ENCODE data around the gene ARHGEF4. TPM values are rescaled to one million over a fixed set of nuclear protein-coding genes. Genes with fewer than 3 reads are reported as not detected.

The ARHGEF4 gene
- total and polyA plus RNA-seq, 10 donors: 0.19 to 0.88 (median 0.46) TPM; not detected in 2

- no peak for TF ChIP-seq POLR2A (IDR thresholded peaks at IDR 0.05)
- Histone ChIP-seq H3K27me3 (replicated peaks in 1 of 7) (peaks cover 0 to 56% (median 11%) of the 10 kb centered on the region in 7 donors), H3K27ac (no peak overlapping the region), H3K36me3 (no peaks in the 10 kb centered on the region), H3K4me3 (no peak overlapping the region), H3K9me3 (peaks cover 0 to 8% (median 0%) of the 10 kb centered on the region in 8 donors), H3K4me1 (no peaks in the 10 kb centered on the region)
- DNase-seq: no peak
- intact Hi-C loops (cut with DNase I; ENCODE audit: low total_unique reads): no loop called here
- WGBS, 5 donors: 63 to 82% (median 73%) methylated on average over 6 of the region's 6 CpGs
Observed at GRCh38 chr2:130910931-130911330, 74.2 kb downstream of the ARHGEF4 start.

GRCh38 chr2:130911482-130911881, 74.8 kb downstream of the ARHGEF4 start:
- WGBS, 5 donors: 80 to 90% (median 84%) methylated on average over 5 of the region's 5 CpGs
- no peak for TF ChIP-seq CTCF (IDR thresholded peaks at IDR 0.05 in 8 of 11, conservative IDR thresholded peaks at IDR 0.05 in 3 of 11)
- Histone ChIP-seq H3K27me3 (replicated peaks in 1 of 7) (peaks cover 0 to 56% (median 11%) of the 10 kb centered on the region in 7 donors), H3K36me3 (no peaks in the 10 kb centered on the region), H3K4me1 (no peaks in the 10 kb centered on the region), H3K9me3 (peaks cover 0 to 2% (median 0%) of the 10 kb centered on the region in 8 donors), H3K27ac (no peak overlapping the region), H3K4me3 (no peak overlapping the region)
- intact Hi-C loops (cut with DNase I; ENCODE audit: low total_unique reads): no loop called here
- DNase-seq: no peak

- WGBS, 5 donors: 69 to 80% (median 80%) methylated on average over 15 of the region's 15 CpGs
- Histone ChIP-seq H3K36me3 (no peaks in the 10 kb centered on the region), H3K27me3 (replicated peaks in 1 of 7) (peaks cover 0 to 61% (median 11%) of the 10 kb centered on the region in 7 donors), H3K4me3 (no peak overlapping the region), H3K27ac (no peak overlapping the region), H3K9me3 (no peaks in the 10 kb centered on the region), H3K4me1 (no peaks in the 10 kb centered on the region)
- no peak for DNase-seq
- TF ChIP-seq CTCF (IDR thresholded peaks at IDR 0.05 in 8 of 11, conservative IDR thresholded peaks at IDR 0.05 in 3 of 11) (no peak), POLR2AphosphoS5 (IDR thresholded peaks at IDR 0.05) (no peak), POLR2A (IDR thresholded peaks at IDR 0.05) (no peak)
- intact Hi-C loops (cut with DNase I; ENCODE audit: low total_unique reads): no loop called here
Observed at GRCh38 chr2:130911996-130912395, 75.3 kb downstream of the ARHGEF4 start.

- WGBS, 5 donors: 50 to 65% (median 53%) methylated on average over 4 of the region's 4 CpGs
- Histone ChIP-seq H3K27me3 (replicated peaks in 1 of 7) (peaks cover 0 to 64% (median 11%) of the 10 kb centered on the region in 7 donors), H3K9me3 (no peaks in the 10 kb centered on the region), H3K36me3 (no peaks in the 10 kb centered on the region), H3K4me1 (no peaks in the 10 kb centered on the region), H3K4me3 (no peak overlapping the region), H3K27ac (no peak overlapping the region)
- TF ChIP-seq CTCF (IDR thresholded peaks at IDR 0.05 in 8 of 11, conservative IDR thresholded peaks at IDR 0.05 in 3 of 11) (no peak), POLR2A (IDR thresholded peaks at IDR 0.05) (no peak), POLR2AphosphoS5 (IDR thresholded peaks at IDR 0.05) (no peak)
- intact Hi-C loops (cut with DNase I; ENCODE audit: low total_unique reads): no loop called here
- DNase-seq: no peak
Observed at GRCh38 chr2:130912471-130912870, 75.8 kb downstream of the ARHGEF4 start.

GRCh38 chr2:130913891-130914290, 77.2 kb downstream of the ARHGEF4 start:
- intact Hi-C loops (cut with DNase I; ENCODE audit: low total_unique reads): no loop called here
- Histone ChIP-seq H3K4me3 (no peak overlapping the region), H3K27ac (no peak overlapping the region), H3K9me3 (no peaks in the 10 kb centered on the region), H3K36me3 (no peaks in the 10 kb centered on the region), H3K4me1 (no peaks in the 10 kb centered on the region), H3K27me3 (replicated peaks in 1 of 7) (peaks cover 0 to 58% (median 11%) of the 10 kb centered on the region in 7 donors)
- DNase-seq: no peak
- WGBS, 5 donors: 85 to 92% (median 86%) methylated on average over 5 to 6 of the region's 6 CpGs
- TF ChIP-seq POLR2A (IDR thresholded peaks at IDR 0.05): no peak
- TF ChIP-seq POLR2AphosphoS5 (IDR thresholded peaks at IDR 0.05): no peak
- no peak for TF ChIP-seq CTCF (IDR thresholded peaks at IDR 0.05 in 8 of 11, conservative IDR thresholded peaks at IDR 0.05 in 3 of 11)

All from spleen (tissue), 11 donors.